Esophagus squamous epithelium (tissue), 4 donors: ENCODE measurements around the gene GTF3C2.

Experiments used
- CTCF ChIP-seq, 6 experiments: fragments of 450-650 bp in 4 of 6; fragments of 200-600 bp in 2 of 6; sonication (generic) in 2 of 6; IDR thresholded peaks; one replicate each; pipeline ENCODE4 v1.5.1; 2016 to 2019; ENCODE audit warnings: antibody characterized with exemption in 6 of 6, mild to moderate bottlenecking in 4 of 6, moderate library complexity in 4 of 6
- POLR2A ChIP-seq, 4 donors: fragments of 450-650 bp; IDR thresholded peaks; one replicate each; pipeline ENCODE4 v1.6.1; 2017; ENCODE audit warnings: antibody characterized with exemption in 4 of 4, mild to moderate bottlenecking in 4 of 4, moderate library complexity in 3 of 4

GRCh38 chr2:27372937-27373336 is 16.4 kb upstream of the GTF3C2 start:
- TF ChIP-seq CTCF (IDR thresholded peaks at IDR 0.05) (no peak), POLR2A (IDR thresholded peaks at IDR 0.05) (no peak)
